ENCODE data around the gene STAT2. TPM values are rescaled to one million over a fixed set of nuclear protein-coding genes. Genes with fewer than 3 reads are reported as not detected.

STAT2 gene
- total and polyA plus RNA-seq, 2 of the 13 experiments (the other 11 are each of a cell fraction or from before 2014, with no cell fraction given): 43.5 to 84.6 TPM

- TF ChIP-seq, protein P1, sequence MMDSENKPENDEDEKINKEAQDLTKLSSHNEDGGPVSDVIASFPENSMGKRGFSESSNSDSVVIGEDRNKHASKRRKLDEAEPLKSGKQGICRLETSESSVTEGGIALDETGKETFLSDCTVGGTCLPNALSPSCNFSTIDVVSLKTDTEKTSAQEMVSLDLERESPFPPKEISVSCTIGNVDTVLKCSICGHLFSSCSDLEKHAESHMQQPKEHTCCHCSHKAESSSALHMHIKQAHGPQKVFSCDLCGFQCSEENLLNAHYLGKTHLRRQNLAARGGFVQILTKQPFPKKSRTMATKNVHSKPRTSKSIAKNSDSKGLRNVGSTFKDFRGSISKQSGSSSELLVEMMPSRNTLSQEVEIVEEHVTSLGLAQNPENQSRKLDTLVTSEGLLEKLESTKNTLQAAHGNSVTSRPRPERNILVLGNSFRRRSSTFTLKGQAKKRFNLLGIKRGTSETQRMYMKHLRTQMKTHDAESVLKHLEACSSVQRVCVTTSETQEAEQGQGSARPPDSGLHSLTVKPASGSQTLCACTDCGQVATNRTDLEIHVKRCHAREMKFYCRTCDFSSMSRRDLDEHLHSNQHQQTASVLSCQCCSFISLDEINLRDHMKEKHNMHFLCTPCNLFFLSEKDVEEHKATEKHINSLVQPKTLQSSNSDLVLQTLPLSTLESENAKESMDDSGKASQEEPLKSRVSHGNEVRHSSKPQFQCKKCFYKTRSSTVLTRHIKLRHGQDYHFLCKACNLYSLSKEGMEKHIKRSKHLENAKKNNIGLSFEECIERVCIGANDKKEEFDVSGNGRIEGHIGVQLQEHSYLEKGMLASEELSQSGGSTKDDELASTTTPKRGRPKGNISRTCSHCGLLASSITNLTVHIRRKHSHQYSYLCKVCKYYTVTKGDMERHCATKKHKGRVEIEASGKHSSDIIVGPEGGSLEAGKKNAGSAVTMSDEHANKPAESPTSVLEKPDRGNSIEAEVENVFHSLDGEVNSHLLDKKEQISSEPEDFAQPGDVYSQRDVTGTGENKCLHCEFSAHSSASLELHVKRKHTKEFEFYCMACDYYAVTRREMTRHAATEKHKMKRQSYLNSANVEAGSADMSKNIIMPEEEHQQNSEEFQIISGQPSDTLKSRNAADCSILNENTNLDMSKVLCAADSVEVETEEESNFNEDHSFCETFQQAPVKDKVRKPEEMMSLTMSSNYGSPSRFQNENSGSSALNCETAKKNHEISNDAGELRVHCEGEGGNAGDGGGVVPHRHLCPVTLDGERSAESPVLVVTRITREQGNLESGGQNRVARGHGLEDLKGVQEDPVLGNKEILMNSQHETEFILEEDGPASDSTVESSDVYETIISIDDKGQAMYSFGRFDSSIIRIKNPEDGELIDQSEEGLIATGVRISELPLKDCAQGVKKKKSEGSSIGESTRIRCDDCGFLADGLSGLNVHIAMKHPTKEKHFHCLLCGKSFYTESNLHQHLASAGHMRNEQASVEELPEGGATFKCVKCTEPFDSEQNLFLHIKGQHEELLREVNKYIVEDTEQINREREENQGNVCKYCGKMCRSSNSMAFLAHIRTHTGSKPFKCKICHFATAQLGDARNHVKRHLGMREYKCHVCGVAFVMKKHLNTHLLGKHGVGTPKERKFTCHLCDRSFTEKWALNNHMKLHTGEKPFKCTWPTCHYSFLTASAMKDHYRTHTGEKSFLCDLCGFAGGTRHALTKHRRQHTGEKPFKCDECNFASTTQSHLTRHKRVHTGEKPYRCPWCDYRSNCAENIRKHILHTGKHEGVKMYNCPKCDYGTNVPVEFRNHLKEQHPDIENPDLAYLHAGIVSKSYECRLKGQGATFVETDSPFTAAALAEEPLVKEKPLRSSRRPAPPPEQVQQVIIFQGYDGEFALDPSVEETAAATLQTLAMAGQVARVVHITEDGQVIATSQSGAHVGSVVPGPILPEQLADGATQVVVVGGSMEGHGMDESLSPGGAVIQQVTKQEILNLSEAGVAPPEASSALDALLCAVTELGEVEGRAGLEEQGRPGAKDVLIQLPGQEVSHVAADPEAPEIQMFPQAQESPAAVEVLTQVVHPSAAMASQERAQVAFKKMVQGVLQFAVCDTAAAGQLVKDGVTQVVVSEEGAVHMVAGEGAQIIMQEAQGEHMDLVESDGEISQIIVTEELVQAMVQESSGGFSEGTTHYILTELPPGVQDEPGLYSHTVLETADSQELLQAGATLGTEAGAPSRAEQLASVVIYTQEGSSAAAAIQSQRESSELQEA (CRISPR knock-in tag; IDR thresholded peaks at IDR 0.05; ENCODE audit: not compliant biosample characterization): no peak
- TF ChIP-seq BRF2 (CRISPR knock-in tag; IDR thresholded peaks at IDR 0.05) (no peak), MIER3 (CRISPR knock-in tag; IDR thresholded peaks at IDR 0.05; ENCODE audit: borderline replicate concordance) (peak; percentile 69; the same call in 1 of the 2 replicates), ZNF776 (CRISPR knock-in tag; IDR thresholded peaks at IDR 0.05) (no peak), EP300 (IDR thresholded peaks at IDR 0.05; ENCODE audit: low read depth in 2 of 2, low read length in 2 of 2) (peak in 1 of 2 experiments; percentile 80; a peak in 2 of 4 replicates), EP300 (CRISPR knock-in tag; IDR thresholded peaks at IDR 0.05; ENCODE audit: borderline replicate concordance) (peak; percentile 51; the same call in 1 of the 2 replicates), TCF12 (IDR thresholded peaks at IDR 0.05) (no peak), TCF12 (CRISPR knock-in tag; IDR thresholded peaks at IDR 0.05) (no peak), KLF12 (CRISPR knock-in tag; IDR thresholded peaks at IDR 0.05; ENCODE audit: borderline replicate concordance) (no peak), IRF2 (CRISPR knock-in tag; IDR thresholded peaks at IDR 0.05) (no peak), SETDB1 (CRISPR knock-in tag; IDR thresholded peaks at IDR 0.05; ENCODE audit: borderline replicate concordance) (no peak), CERS6 (CRISPR knock-in tag; IDR thresholded peaks at IDR 0.05) (no peak), ZNF317 (CRISPR knock-in tag; IDR thresholded peaks at IDR 0.05) (no peak), ZNF557 (CRISPR knock-in tag; IDR thresholded peaks at IDR 0.05) (no peak), GPN1 (CRISPR knock-in tag; IDR thresholded peaks at IDR 0.05; ENCODE audit: borderline replicate concordance) (no peak), REL (CRISPR knock-in tag; conservative IDR thresholded peaks at IDR 0.05) (no peak), RAD51 (IDR thresholded peaks at IDR 0.05; ENCODE audit: borderline replicate concordance) (no peak), THAP8 (CRISPR knock-in tag; IDR thresholded peaks at IDR 0.05; ENCODE audit: borderline replicate concordance) (no peak), ZBTB7A (CRISPR knock-in tag; IDR thresholded peaks at IDR 0.05) (no peak)
Observed at GRCh38 chr12:56362130-56363059, 2.5 kb upstream of the STAT2 start, which contains the start of gene APOF (continued).
